Erythroblast (primary cell): Measurements from ENCODE around the gene MINDY2.

Experiments
- GATA1 ChIP-seq: IDR thresholded peaks from 2 replicates; pipeline ENCODE4 v1.6.1; 2011; ENCODE audit warnings: low read depth, mild to moderate bottlenecking, control low read depth, low read length, moderate library complexity
- POLR2A ChIP-seq: IDR thresholded peaks from 2 replicates; pipeline ENCODE4 v1.6.1; 2011; ENCODE audit warnings: mild to moderate bottlenecking, low read length

DNA sequence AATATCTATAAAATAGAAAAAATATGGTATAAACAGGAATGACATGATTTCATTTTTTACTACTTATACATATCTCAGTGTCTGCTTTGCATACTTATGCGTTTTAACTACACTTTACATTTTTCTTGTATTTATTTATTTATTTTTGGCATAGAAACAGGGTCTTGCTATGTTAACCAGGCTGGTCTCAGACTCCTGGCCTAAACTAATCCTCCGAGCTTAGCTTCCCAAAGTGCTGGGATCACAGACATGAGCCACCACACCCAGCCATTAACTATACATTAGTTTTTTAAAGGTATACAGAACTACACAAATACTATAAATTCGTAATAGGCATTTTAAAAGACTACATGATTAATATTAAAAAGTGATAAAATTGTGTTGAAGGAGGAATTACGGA, 30.7 kb upstream of the MINDY2 start:
- TF ChIP-seq POLR2A: no peak
- no peak for TF ChIP-seq GATA1
